Measurements from ENCODE around the gene AP5B1. TPM values are rescaled to one million over a fixed set of nuclear protein-coding genes. Genes with fewer than 3 reads are reported as not detected.

AP5B1 gene
- total and polyA plus RNA-seq, 2 of the 8 experiments (the other 6 are each of a cell fraction or from before 2014, with no cell fraction given) = 7.6 to 10.0 TPM

DNA sequence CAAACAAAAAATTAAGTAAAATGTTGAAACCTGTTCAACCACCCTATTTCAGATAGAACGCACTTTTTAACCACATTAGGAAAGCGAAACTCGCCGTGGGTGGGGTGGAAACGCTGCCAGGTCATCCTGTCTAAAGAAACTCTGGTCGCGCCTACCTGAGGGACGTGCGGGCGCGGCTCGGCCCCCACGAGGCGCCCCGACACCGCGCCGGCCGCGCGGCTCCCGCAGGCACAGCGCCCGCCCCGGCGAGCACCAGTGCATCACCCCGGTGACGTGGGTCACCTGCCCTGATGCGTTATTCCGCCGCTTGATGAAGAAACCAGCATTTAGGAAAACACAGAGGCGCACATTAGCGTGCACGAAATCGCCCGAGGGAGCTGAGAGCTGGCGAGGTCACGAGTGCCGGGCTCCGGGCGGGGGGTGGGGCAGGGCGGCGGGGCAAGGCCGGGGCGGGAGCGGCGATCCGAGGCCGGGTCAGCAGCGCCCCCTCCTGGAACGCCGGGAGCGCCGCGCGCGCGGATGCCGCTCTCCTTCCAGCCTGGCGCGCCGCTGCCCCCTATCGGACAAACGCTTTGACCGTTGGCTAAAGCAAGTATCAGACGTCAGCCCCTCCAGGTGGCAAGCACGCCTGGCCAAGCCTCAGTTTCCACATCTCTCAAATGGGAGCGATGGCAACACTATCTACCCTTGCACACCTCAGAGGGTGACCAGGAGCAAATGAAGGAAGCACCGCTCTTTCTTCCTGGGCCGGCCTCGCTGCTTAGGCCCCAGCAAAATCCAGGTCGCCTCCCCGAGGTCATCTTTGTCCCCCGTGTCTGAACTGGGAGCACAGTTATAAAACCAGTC, 37.3 kb upstream of the AP5B1 start (continued):
- TF ChIP-seq SIX5 (IDR thresholded peaks at IDR 0.05; ENCODE audit: low read depth, low read length) (no peak), SRF (IDR thresholded peaks at IDR 0.05; ENCODE audit: low read depth, low read length) (0 out of 2 replicates have a peak, but pooled peaks have one; percentile 10)
